HPDE6-E6E7 (cell line): ENCODE measurements around the gene SMIM11.
"Not testable (repeated sequence)": the region's sequence is repeated elsewhere in the genome, so short reads cannot be mapped to it uniquely, and the experiment has no call there.

ENCODE experiments used
- DNase-seq: peaks from one replicate; pipeline ENCODE4 v3.0.0; 2011; ENCODE audit warnings: missing footprints; ENCODE audit errors: extremely low spot score

Gene SMIM11

DNA sequence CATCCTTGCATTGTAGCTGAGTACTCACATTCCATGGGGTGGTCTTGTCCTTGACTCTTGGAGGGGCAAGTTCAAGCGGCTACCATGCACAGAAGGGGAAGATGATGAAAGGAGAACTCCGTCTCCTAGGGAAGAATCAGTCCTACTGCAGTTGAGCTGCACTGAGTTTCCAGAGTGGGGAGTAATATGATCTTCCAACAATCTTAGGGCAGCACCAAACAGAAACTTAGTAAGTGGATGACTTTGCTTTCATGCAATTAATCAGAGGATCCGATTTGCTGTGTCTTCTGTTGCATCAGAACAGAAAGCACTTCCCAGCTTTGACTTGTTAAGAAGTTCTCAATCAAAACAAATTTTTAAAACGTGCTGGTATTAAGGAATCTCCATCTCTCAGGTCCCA is 48.5 kb downstream of the SMIM11 start, which contains the start of gene SMIM34:
TSS of gene SMIM34 (minus strand) at position 147 of the 400 bp plus-strand sequence. CDS start at position 35, 112 bp downstream.
- DNase-seq = not testable (repeated sequence)

DNA sequence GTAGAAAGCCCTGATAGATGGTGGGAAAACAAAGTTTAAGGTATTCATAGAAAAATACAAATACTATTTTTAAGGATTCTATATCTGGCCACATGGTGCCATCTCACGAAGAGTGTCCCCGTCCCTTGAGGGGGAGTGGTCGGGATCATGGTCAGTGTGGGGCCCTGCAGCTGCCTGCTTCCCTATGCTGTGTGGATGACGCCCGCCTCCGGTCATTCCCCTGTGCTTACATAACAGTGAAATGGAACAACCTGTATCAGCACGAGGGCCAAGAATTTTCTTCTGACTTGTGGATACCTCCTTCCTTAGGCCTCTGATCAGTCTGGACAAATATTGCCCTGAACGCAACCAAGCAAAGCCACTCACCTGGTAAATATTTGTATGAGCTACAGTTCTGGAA is 52.0 kb downstream of the SMIM11 start:
- DNase-seq = not testable (repeated sequence)

GRCh38 chr21:34428441-34428840 is 53.1 kb downstream of the SMIM11 start:
- not testable (repeated sequence) for DNase-seq

DNA sequence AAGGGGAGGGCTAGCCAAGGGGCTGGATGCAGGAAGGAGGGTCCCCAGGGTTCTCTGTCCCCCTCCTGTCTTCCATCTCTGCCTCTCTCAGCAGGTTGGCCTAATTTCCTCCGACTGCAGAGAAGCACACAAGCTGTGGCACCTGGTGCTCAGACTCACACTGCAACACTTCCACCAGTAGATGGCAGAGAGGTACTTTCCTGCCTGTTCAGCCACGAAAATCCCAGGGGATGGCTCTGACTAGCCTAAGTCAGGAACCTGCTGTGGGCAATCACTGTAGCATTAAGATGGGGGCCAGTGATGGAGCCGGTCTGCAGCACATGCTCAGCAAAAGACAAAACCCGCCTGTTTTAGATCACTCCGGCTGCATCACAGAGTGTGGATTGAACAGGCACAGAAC is 54.4 kb downstream of the SMIM11 start:
- DNase-seq = not testable (repeated sequence)
